GM10266 (cell line): ENCODE measurements around the gene EMC9.

Experiments
- DNase-seq: peaks from one replicate; pipeline ENCODE4 v3.0.0; 2012; ENCODE audit errors: extremely low spot score
- TF ChIP-seq, protein P1 (sequence below): IDR thresholded peaks from 2 replicates; pipeline ENCODE4 v1.5.1; 2012; ENCODE audit warnings: mild to moderate bottlenecking, low read depth; ENCODE audit not compliant: control insufficient read depth, insufficient read depth; ENCODE audit errors: missing control alignments

EMC9 gene

DNA sequence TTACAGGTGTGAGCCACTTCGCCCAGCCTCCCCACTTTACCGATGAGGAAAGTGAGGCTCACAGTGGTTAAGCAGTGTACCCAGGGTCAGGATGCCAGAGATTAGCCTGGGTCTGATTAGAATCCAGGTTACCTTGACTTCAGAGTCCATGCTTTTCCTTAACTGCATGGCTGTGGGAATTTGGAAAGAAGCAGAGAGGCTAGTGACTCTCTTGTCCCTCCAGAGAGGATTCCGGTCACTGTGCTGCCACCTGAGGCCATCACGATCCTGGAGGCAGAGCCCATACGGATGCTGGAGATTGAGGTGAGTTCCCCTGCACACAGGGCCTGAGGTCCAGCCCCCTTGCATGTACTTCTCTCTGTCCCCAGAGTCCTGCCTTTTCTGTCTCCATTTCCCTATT lies 35.2 kb upstream of the EMC9 start:
- TF ChIP-seq, protein P1, sequence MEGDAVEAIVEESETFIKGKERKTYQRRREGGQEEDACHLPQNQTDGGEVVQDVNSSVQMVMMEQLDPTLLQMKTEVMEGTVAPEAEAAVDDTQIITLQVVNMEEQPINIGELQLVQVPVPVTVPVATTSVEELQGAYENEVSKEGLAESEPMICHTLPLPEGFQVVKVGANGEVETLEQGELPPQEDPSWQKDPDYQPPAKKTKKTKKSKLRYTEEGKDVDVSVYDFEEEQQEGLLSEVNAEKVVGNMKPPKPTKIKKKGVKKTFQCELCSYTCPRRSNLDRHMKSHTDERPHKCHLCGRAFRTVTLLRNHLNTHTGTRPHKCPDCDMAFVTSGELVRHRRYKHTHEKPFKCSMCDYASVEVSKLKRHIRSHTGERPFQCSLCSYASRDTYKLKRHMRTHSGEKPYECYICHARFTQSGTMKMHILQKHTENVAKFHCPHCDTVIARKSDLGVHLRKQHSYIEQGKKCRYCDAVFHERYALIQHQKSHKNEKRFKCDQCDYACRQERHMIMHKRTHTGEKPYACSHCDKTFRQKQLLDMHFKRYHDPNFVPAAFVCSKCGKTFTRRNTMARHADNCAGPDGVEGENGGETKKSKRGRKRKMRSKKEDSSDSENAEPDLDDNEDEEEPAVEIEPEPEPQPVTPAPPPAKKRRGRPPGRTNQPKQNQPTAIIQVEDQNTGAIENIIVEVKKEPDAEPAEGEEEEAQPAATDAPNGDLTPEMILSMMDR, result no peak
- DNase-seq, result no peak

DNA sequence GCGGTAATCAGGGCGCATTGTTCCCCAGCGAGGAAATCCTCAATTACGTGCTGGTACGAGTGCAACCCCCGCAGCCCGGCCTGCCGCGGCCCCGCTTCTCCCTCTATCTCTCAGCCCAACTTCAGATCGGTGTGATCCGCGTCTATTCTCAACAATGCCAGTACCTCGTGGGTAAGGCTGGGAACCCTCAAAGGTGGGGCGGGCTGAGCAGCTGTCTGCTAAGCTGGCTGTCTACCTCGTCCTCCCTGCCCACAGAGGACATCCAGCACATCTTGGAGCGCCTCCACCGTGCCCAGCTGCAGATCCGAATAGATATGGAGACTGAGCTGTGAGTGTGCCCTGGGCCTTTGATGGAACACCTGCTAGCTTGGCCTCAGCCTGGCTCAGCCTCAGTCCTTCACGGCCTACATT lies 31.5 kb upstream of the EMC9 start:
- no peak for DNase-seq
- TF ChIP-seq, protein P1, result no peak

DNA sequence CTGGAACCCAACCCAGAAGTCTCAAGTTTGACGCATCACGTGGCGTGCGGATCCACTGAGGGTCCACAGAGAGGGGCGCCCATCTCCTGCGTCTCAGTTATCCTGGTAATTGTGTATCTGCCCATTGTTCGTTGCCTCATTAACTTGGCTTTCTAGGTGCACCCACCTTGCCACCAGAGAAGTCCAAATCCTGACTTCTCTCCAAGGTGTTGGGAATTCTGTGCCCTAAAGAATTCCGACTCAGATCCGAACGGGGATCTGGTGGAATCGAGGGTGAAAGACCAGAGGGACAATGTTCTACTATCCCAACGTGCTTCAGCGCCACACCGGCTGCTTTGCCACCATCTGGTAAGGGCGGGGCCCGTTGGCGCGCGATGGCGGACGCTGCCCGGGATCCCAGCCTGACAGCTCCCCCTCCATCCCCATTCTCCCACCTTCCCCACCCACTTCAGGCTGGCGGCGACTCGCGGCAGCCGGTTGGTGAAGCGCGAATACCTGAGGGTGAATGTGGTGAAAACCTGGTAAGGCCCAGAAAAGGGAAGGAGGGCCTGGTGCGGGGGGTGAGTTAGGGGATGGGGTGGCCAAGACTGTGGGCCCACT lies 31.0 kb upstream of the EMC9 start:
- DNase-seq, result no peak
- TF ChIP-seq, protein P1, result no peak

DNA sequence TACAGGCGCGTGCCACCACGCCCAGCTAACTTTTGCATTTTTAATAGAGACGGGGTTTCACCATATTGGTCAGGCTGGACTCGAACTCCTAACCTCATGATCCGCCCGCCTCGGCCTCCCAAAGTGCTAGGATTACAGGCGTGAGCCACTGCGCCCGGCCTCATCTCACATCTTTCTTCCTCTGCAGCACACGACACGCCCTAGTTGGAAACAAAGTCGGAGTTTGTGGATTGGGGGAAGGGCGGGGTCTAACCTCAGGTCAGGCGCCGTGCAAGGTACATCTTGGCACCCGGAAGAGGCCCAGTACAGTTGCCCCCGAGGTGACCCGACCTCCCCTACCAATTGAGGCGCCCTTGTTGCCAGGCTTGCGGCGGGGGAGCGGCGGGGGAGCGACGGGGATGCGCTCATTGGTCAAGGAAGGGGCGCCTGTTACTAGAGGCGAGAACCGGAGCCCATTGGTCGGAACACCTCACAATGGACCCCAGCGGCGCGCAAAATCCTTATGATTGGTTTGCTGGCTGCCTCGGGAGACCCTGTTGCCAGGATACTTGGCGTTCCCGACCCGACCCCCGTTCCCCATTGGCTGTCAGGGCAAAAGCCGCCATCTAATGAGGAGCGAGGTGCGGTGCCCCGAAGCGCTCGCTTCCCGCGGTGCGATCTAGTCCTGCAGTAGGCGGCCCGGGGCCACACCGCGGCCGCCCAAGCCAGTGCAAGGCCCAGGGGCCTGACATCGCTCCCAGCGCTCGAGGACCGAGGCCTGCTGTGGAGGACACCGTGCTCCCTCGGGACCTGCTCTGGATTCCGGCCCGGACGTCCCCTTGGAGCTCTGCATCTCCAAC lies 30.2 kb upstream of the EMC9 start, which contains the start of gene REC8:
REC8 (plus strand) TSS at position 659 of the 839 bp plus-strand sequence. CDS start 473 bp downstream, outside the sequence.
- DNase-seq, result peak; percentile 94

DNA sequence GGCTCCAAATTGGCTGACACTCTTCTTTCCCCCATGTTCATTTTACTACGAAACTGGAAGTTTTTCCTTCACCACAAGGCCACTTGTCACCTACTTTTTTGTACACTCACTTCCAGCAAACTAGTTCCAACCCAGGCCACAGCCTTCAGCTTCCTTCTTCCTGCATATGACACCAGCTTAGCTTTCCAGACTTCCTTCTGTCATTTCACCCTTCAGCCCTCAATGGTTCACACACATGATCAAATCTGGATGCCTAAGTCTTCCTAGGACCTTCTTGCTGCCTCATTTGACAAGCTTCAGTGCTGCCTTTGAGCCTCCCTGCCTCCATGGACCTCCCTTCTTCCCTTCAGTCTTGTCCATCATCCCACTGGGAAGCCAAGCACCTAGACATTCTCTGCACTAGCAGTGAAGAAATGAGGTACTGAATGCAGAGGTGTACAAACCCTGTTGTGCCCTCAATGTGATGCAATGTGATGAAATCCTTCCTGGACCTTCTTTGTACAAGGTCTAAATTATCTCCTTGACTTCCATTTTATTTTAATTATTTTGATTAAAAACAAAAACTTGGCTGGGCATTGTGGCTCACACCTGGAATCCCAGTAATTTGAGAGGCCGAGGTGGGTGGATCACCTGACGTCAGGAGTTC lies 26.2 kb upstream of the EMC9 start:
- no peak for DNase-seq
- TF ChIP-seq, protein P1, result no peak

More for the DNA sequence above, 30.2 kb upstream of the EMC9 start, which contains the start of gene REC8:
- TF ChIP-seq, protein P1, result no peak

DNA sequence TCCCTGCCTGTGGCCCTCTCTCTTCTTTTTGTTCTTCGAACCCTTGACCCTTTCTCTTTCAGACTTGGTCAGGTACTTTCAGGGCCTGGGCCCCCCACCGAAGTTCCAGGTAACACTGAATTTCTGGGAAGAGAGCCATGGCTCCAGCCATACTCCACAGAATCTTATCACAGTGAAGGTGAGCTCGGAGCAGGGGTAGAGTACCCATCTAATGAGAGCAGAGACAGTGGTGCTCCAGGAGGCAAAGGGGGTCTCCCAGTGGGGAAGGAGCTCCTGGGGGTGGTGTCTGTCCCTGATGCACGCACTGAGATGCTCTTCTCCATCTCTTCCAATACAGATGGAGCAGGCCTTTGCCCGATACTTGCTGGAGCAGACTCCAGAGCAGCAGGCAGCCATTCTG lies 24.4 kb upstream of the EMC9 start:
- TF ChIP-seq, protein P1, result no peak
- DNase-seq, result no peak
